GM11168 (cell line): Measurements from ENCODE around the gene DCP2.
"Not testable (repeated sequence)": the region's sequence is repeated elsewhere in the genome, so short reads cannot be mapped to it uniquely, and the experiment has no call there.

Experiments
- in situ Hi-C: fragments of 300-500 bp; cut with MboI; formaldehyde crosslinking; loops from one replicate; pipeline ENCODE4 v1.12.0; 2022; ENCODE audit warnings: low sequenced_read_pairs; ENCODE audit not compliant: unreplicated experiment

Gene DCP2

DNA sequence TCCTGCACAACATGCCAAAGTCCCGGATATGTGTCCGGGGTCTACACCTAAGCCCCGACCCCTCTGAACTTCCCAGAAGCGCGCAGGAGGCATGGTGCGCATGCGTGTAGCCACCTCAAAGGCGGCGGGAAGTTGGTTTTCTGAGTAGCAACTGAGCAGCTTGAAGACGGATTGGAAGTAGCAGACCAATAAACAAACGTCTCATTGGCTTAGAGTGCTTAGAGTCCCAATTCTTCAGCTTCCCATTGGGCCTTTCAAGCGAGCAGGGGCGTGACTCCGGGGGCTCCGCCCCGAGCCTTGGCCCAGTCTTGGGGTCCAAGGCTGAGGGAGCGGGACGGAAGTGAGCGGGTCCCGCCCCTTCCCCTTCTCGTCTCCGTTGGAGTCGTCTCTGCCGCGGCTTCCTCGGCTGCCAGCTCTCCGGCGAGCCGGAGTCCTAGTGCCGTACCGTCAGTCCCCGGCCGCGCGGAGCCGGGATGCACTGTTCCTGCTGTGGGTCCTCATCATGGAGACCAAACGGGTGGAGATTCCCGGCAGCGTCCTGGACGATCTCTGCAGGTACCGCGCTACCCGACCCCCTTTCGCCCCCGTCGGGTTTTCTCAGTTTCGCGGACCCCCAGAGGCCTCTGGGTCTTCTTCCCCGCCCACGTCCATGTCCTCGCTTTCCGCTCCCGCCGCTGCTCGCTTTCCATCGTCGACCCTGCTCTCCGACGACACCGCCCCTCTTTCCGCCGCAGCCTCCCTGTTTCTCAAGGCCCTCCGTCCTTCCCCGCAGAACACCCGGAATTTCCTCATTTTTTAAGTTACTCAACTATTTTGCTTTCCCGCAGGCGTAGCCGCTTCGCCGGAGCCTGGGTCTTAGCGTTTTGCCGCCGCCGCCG, at the start of gene DCP2:
Gene DCP2 (plus strand): TSS at position 367 of the 878 bp plus-strand sequence. CDS start 136 bp downstream, at position 503.
- in situ Hi-C loops: no loop called here

DNA sequence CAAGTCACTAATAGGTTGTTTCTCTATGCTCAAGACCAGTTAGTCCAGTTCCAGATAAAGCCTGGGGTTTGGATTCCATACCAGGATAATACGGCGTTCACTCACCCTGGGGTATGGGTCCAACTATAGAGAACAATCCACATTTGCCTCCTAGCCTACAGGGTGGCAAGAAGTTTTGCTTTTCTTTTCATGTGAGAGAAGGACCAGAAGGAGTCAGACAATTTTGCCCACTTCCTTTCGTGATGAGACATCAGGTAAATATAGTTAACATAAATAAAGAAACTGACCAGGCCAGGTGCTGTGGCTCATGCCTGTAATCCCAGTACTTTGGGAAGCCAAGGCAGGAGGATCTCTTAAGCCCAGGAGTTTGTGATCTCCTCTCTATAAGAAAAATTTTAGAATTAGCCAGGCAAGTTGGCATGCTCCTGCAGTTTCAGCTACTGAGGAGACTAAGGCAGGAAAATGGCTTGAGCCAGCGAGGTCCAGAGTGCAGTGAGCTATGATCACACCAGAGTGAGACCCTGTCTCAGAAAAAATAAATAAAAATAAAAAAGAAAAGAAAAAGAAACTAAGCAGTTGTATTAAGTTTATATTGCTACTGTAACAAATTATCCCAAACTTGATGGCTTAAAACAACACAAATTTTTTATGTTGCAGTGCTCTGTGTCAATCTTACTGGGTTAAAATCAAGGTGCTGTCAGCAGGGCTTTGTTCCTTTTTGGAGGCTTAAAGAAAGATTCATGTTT, 47.1 kb upstream of the DCP2 start:
- in situ Hi-C loops: no loop called here

DNA sequence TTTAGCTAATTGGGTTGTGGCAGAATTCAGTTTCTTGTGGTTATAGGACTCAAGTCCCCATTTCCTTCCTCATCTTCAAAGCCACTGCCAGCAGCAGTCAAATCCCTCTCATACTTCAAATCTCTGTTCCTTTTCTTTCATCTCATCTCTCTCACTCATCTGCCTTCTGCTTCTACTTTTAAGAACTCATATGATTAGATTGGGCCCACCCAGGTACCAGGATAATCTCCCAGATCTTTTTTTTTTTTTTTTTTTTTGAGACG, 46.6 kb upstream of the DCP2 start:
- in situ Hi-C loops: no loop called here

DNA sequence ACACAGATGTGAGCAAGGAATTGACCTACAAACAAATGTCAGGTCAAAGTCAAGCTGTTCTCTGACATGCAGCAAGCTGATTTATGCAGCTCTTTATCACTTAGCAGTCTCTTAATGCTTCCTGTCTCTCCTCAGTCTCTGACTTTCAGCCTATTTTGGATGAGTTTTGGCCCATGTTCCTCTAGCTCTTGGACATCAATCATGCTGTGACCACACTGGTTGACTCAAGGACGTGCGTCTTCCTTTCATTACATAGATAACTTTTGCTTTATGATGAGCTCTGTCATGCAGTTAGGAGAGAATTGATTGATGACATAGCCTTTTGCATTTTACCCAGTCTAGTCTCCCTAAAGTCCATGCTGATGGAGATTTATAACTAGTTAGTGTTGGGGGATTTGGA, 45.1 kb upstream of the DCP2 start:
- in situ Hi-C loops: no loop called here

DNA sequence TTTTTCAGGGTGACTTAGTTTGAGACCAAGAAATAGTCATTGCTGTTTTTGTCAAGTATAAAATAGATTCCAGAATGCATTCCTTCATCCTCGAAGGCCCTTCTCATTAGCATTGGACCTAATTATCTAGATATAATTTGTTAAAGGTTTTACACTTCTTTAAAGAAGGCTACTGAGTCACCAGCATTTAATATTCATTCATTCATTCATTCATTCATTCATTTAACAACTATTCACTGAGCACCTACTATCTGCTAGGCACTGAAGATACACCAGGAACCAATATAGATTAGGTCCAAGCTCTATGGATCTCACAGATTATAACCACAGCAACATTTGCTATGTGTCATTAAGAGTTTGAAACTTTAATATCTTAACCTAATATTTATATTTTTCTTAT, 43.5 kb upstream of the DCP2 start:
- in situ Hi-C loops: no loop called here

DNA sequence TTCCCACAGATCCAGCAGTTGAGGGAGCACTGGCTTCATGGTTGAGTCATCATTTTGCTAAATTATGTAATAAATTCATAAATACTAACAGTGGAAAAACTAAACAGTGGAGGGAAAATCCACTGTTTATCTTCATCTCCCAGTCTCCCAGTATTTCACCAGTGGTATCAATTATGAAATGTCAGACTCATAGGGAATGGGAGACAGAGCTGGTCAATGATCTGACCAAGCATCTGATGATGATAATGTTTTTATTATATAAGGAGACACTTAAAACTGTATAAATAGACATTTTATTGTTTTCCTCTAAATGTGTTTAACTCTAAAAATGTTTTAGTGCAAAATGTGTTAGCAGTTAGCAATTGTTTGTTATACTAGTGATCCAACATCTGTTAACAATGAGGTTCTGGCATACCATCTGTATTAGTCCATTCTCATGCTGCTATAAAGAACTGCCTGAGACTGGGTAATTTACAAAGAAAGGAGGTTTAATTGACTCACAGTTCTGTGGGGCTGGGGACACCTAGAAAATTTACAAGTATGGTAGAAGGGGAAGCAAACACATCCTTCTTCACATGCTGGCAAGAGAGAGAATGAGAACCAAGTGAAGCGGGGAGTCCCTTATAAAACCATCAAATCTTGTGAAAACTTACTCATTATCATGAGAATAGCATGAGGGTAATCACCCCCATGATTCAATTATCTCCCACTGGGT, 42.8 kb upstream of the DCP2 start:
- in situ Hi-C loops: no loop called here

DNA sequence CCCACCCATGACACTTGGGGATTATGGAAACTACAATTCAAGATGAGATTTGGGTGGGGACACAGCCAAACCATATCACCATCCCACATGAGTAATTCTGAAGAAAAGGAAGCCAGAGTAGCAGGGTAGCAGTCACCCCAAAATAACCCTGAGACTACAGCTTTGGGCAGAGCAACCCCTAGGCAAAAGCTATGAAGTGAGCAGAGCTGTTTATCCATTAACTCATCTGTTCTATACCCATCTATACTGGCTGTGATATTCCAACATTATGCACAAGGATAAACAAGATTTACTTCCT, 42.3 kb upstream of the DCP2 start:
- in situ Hi-C loops: no loop called here

DNA sequence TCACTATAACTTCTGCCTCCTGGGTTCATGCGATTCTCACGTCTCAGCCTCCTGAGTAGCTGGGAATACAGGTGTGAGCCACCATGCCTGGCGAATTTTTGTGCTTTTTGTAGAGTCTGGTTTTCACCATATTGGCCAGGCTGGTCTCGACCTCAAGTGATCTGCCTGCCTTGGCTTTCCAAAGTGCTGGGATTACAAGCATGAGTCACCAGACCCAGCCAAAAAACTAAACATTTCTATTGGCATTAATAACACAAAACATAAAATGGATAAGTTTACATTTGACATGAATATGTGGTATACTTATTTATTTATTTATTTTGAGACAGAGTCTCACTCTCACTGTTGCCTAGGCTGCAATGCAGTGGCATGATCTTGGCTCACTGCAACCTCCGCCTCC, 40.9 kb upstream of the DCP2 start:
- in situ Hi-C loops: no loop called here

DNA sequence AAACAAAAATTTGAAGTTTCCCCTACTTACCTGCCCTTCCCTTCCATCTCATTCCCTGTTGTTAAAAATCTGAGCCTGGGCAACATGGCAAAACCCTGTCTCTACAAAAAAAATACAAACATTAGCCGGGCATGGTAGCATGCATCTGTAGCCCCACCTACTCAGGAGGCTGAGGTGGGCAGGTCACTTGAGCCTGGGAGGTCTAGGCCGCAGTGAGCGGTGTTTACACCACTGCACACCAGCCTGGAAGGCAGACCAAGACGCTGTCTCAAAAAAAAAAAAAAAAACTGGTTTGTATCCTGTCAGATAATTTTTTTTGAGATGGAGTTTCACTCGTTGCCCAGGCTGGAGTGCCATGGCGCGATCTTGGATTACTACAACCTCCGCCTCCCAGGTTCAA, 38.3 kb upstream of the DCP2 start:
- in situ Hi-C loops: no loop called here

DNA sequence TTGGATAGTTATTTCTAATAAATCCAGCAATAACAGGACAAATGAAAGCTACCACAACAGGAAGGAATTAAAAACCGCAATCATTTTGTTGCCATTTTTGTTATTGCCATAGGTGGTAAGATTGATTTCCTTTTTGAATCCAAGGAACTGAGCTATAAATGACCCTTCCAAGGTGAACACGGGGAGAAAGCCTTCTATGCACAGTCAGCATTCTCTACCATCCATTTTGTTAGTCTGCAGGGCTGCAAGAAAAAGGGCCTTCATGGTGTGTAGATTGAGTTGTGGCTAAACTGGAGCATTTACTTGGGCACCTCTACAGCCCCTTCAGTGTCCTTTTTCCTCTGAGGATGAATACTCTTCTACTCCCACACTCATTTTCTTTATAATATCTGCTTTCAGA, 35.9 kb upstream of the DCP2 start:
- in situ Hi-C loops: no loop called here

DNA sequence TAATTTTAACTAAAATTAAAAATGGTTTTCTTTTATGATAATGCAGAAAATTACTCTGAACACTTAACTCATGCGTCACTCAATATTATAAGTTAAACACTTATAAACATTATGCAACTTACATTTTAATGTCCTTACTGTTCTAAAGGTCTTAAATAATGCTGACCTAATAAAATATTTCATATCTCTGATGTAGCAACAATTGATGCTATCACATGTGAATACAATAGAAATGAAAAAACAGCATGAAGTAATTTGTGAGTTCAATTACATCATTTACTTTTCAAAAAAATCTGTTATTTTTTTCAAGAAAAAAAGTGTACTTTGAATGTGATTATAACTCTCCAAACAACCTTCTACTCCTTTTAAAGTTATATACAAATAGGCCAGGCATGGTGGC, 28.1 kb upstream of the DCP2 start:
- in situ Hi-C loops: no loop called here

DNA sequence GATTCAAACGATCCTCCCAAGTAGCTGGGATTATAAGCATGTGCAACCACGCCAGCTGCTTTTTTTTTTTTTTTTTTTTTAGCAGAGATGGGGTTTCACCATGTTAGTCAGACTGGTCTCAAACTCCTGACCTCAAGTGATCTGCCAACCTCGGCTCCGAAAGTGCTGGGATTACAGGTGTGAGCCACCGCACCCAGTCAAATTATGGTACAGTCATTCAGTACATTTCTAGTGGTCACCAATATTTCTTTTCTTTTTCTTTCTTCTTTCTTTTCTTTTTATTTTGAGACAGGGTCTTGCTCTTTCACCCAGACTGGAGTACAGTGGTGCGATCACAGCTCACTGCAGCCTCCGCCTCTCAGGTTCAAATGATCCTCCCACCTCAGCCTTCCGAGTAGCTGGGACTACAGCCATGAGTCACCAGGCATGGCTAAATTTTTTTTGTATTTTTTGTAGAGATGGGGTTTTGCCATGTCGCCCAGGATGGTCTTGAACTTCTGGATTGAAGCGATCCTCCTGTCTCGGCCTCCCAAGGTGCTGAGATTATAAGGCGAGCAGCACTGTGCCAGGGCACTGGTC, 25.4 kb upstream of the DCP2 start:
- in situ Hi-C loops: no loop called here

DNA sequence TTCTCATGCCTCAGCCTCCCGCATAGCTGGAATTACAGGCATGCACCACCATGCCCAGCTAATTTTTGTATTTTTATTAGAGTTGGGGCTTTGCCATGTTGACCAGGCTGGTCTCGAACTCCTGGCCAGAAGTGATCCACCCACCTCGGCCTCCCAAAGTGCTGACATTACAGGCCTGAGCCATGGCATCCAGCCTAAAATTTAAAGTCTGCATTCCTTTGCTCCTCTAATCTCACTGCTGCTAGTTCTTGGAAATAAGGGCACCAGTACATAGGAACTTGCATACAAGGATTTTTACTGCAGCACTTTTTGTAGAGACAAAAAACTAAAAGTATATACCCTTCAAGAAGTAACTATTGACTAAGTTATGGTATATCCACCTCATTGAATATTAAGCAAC, 20.0 kb upstream of the DCP2 start:
- in situ Hi-C loops: no loop called here

DNA sequence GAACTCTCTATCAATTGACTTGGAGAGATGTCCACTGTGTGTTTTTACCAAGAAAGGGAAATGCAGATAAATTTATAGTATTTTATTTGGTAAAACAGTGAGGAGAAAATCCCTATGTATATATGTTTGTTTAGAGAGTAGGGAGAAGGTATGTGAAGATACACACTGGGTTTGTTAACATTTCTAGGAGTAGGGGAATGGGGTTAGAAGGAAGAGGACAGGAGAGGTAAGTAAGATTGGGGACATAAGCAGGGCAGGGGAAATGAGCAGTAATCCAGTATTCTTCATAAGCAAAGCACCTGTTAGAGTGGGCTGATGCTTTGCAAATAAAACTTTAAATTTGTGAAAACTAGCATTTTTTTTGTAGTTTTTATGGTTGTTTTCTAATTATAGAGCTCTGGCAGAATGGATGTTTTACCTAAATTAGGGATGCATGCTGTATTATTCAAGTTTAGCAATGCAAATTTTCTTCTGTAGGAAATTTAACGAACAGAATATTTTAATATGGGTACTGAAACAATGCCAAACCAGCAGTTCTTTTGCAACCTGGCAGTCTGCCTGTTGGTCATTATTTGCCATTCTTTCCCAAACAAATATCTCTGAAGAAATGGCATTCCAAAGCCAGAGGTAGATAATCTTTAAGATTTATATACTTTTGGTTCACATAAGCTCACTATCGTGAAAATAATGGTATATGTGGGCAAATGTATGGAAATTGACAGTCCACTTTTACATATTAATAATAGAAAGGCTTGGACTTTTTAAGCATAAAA, 19.4 kb upstream of the DCP2 start:
- in situ Hi-C loops: no loop called here

DNA sequence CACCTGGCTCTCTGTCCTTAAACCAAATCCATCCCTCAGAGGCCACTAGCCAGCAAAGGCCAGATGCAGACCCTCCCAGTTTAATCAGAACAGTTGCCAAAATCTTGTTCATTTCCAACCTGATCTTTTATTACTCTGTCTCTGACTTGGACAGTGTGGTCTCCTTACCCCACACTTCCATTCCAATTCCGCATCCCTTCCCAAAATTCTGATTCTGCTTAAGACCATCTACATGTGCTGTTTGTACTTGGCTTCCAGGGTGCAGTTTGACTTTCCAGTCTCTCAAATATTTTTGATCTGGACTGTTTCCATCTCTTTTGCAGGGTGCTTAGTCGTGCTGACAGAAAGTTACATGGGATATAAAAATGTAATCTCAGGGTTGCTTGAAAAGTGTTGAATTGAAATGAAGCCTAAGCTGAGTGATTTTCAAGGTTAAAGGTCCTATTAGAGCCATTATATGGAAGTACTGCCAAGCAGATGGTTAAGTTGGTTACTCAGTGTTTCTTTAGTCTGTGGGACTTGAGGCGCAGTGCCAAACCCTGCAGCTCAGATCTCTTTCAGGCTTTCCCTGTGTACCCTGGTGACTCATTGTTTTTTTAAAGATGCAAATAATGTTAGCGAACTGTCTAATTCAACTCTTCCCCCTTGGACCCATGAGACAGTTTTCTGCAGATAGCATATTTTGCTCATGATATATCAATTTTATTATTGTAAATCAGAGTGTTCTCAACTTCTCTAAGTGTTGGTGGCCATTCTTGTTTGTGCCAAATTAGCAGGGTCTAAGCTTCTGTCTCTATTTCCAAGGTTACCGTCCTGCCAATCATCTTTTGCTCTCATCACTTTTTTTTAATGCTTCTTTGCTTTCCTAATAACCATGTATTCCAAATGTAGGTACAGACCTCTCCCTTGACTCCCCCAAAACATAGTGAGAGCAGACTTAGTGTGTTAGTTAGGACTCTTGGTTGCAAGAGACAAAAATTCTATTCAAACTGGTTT, 18.2 kb upstream of the DCP2 start:
- in situ Hi-C loops: no loop called here

DNA sequence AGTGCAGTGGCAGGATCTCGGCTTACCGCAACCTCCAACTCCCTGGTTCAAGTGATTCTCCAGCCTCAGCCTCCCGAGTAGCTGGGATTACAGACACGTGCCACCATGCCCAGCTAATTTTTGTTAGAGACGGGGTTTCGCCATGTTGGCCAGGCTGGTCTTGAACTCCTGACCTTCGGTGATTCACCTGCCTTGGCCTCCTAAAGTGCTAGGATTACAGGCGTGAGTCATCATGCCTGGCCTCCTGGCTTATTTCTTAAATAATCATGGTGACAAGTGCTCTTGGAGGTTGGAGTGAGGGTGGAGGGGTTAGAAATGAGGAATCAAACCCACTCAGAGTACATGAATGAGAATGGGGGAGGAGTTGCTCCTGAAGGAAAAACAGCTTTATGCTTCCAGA, 16.7 kb upstream of the DCP2 start:
- in situ Hi-C loops: not testable (repeated sequence)

DNA sequence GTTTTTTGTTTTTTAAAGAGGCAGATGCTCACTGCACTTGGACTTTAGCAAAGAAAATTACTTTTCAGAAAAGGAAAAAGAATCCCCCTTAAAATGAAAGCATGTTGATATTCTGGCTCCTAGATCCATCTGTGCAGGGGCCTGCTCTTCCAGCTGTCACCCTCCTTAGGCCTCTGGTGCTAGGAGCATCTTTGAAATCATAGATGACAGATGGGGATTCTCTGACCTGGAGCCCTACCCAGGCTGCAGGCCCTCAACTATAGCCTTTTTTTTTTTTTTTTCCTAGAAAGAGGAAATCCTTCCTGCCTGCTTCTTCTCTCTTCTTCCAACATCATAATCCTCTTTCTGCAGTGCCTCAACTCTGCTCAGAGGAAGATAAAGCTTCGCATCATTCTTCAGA, 16.3 kb upstream of the DCP2 start:
- in situ Hi-C loops: no loop called here

DNA sequence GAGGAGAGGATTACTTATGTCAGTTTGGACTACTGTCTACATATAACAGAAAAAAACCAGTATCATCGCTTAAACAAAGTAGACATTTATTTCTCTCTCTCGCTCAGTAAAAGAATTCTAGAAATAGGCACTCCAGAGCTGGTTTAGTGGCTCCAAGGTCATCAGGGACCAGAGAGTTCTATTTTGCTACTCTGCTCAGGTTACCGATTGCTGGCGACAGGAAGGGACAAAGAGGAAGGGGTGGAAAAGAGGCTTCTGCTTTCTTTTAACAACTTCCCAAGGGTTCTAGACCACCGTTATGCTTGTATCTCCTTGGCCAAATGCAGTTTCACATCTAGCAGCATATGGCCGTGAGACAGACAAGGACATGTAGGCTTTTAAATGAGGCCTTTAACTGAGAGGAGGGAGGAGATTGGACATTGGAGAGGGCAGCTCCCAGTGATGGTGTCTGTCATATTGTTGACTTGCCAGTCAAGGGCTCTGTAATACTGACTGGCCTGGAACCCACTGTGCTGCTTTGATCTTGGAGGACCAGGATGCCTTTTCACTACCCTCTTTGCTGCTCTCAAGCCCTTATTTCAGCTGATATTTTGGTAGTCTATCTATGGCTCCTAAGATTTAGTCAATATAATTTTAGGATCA, 15.6 kb upstream of the DCP2 start:
- in situ Hi-C loops: no loop called here

DNA sequence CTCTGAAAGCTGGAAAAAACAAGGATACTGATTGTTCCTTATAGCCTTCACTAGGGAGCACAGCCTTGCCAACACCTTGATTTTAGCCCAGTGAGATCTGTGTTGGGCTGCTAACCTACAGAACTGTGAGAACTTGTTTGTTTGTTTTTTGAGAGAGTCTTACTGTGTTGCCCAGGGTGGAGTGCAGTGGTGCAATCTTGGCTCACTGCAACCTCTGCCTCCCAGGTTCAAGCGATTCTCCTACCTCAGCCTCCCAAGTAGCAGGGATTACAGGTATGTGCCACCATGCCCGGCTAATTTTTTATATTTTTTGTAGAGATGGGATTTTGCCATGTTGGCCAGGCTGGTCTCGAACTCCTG, 13.2 kb upstream of the DCP2 start:
- in situ Hi-C loops: not testable (repeated sequence)
